SKM-1 treated with dmso at 0.1 percent for 144 hours (cell line): Measurements from ENCODE around the gene DLEC1.
"Not testable (repeated sequence)": the region's sequence is repeated elsewhere in the genome, so short reads cannot be mapped to it uniquely, and the experiment has no call there.

ENCODE experiments used
- DNase-seq: peaks from one replicate; lab custom pipeline; 2025; ENCODE audit not compliant: unreplicated experiment; lab: John Stamatoyannopoulos, UW

The DLEC1 gene

DNA sequence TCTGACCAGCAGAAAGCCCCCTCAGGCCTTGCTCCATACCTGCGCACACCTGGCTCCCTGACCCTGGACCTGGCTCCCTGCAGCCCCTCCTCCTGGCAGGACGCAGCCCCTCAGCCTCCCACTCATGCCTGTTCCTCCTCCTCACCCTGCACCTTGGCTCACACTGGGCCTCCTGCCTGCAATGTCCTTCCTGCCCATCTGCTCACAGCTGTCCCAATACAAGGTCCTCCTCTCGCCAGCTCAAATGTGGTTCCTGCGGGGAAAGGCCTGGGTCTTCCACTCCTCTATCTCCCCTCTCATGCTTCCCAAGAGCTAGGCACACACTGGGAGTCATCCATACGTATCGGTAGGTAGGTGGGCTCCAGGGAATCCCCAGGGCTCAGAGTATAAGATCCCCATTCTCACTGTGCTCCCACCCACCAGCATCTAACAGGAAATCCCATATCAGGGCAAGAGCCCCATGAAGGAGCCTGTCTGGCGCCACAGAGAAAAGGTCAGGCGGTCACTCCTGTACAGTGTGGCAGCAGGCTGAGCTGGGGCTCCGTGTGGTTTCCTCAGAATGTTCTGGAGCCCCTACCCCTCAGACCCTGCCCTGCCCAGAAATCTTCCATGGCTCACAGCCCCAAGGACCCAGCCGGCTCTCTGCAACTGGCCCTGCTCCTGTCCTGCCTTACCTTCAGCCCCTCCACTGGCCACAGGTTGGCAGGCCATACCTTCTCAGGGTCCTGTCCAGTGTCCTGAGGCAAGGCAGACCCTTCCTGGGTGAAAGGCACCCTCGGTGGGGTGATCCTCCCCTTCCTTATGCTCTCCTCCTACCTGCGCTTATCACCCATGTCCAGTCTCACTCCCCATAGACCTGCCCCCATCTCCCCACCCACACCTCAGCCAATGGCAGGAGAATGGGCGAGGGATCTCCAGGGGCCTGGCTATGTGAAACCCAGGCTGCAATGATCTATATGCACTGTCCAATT is 20.4 kb upstream of the DLEC1 start:
- DNase-seq = no peak

DNA sequence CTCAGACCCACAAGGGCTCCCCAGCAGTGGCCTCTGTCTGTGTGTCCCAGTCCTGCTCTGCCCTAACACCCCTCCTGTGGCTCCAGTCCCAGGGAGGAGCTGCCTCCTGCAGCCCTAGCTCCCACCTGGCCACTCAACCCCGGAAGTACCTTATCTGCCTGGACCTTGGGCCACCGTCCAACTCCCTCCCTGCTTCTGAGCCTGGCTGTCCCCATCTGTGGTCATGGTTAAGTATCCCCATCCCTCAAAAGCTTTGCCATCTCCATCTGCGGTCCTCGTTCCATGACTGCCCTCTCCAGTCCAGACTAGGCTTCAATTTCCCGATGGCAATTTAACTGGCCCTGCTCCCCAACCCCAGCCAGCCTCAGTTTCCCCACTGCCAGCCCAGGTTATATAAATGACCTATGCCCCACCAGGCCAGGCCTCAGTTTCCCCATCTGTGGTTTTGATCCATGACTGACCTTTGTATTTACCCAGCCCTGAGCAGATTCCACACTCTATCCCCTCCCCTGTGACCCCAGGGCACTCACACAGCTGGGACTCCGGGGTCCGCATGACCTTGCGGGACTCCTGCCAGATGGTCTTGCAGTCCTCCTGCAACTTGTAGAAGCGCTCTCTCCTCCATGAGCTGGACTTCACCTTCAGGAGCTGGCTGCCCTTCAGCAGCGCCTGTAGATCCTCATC is 19.2 kb upstream of the DLEC1 start:
- no peak for DNase-seq

DNA sequence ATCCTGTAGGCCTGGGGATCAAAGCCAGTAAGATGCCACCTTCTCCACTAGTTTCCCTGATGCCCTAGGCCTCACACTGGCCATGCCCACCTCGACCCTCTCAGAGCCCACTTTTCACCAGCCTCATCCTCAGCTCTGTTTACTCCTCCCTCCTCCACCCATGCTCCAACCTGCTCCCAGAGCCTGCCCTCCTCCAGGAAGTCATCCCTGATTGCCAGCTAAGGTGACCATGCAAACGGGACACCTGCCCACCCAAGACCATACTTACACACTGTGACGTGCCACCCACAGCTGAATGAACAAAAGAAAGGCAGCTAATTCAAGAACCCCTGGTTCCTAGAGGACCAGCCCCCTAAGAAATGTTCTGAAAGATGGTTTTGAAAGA is 18.7 kb upstream of the DLEC1 start:
- no peak for DNase-seq

- DNase-seq = no peak
Observed at GRCh38 chr3:38021196-38021595, 17.8 kb upstream of the DLEC1 start.

- no peak for DNase-seq
Observed at GRCh38 chr3:38022301-38022700, 16.7 kb upstream of the DLEC1 start.

GRCh38 chr3:38022896-38023709 is 15.9 kb upstream of the DLEC1 start:
- DNase-seq = no peak

- no peak for DNase-seq
Observed at GRCh38 chr3:38026856-38027255, 12.2 kb upstream of the DLEC1 start.

DNA sequence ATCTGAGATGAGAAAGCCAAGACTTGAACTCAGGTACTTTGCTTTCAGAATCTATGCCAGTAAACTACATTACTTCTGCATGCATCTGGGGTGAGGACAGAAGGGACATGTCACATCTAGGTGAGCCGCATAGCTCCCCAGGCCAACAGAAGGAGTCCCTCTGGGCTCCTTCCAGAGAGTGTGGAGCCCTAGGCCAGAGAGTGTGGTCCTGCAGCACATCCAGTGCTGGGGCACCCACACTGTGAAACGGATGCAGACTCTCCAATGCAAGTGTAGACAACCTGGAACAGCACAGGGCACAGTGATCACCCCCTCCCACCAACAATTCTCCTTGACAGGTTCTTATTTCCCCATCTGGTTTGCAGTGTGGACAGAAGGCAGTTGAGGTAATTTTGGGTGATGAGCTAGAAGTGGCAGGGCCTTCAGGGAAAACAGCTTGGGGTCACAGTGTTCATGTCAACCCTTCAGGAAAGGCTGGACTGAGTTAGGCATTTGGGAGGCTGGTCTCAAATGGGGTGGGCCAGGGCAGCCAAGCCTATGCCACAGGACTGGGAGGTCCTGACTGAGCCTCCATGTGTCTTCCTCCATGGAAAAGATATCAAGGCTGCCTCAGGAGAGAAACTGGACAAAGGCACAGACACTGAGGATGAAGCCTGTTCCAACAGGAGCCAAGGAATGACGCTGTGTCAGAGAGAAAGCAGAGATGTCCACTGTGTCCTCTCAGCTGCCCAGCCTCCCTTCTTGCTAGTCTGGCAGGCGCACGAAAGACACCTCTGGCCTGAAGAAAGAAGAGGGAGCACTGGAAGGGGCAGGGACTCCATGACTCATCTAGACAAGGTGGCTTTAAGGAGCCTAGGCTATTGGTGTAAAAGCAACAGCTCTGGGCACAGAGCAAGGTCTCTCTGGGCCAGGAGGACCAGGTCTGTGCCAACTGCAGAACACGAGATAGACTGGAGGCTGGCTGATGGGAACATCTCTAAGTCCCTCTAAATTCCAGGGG is 11.2 kb upstream of the DLEC1 start:
- no peak for DNase-seq

- no peak for DNase-seq
Observed at GRCh38 chr3:38028621-38029361, 10.2 kb upstream of the DLEC1 start.

- DNase-seq = no peak
Observed at GRCh38 chr3:38029400-38030125, 9.4 kb upstream of the DLEC1 start, which contains the start of gene PLCD1. PLCD1 (minus strand) TSS chr3:38029642; CDS start chr3:38029539, 103 bp downstream.

DNA sequence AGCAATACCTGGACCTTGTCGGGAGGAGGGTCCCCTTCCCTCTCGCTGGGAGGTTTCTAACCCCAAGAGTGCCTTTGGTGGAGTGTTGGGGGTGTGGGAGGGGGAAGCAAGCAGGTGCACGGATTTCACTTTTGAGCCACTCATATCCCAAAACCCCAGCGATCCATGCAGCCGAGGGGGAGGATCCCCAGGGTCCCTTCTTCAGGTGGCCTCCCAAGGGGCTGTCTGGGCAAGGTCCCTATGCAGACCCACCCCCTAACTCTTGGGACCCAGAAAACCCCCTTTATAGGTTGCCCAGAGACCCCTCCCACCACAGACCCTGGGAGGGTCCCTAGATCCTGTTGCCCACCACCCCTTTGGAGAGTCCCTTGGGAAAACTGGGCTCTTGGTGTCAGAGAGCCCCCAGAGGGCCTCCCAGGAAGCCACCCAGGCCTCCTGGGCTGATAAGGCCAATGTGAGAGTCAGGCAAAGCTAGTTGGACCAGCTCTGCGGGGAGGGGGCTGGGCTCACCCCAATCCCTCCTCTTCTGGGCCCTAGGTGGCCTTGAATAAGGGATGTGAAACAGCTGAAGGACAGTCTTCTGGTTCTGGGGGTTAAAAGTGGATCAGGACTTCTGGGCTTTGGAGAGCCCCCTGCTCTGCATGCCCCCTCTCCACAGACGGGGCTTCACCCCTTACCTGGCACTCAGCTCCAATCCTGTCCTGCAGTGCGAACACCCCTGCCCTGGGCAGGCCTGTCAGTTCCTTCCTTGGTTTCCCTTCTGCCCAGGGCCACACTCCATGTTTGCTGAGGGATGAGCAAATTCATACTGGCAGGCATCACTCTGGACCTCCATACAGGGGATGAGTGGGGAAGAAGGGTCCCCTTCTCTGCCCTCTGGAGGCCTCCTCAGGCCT is 8.6 kb upstream of the DLEC1 start:
- DNase-seq = no peak

DNA sequence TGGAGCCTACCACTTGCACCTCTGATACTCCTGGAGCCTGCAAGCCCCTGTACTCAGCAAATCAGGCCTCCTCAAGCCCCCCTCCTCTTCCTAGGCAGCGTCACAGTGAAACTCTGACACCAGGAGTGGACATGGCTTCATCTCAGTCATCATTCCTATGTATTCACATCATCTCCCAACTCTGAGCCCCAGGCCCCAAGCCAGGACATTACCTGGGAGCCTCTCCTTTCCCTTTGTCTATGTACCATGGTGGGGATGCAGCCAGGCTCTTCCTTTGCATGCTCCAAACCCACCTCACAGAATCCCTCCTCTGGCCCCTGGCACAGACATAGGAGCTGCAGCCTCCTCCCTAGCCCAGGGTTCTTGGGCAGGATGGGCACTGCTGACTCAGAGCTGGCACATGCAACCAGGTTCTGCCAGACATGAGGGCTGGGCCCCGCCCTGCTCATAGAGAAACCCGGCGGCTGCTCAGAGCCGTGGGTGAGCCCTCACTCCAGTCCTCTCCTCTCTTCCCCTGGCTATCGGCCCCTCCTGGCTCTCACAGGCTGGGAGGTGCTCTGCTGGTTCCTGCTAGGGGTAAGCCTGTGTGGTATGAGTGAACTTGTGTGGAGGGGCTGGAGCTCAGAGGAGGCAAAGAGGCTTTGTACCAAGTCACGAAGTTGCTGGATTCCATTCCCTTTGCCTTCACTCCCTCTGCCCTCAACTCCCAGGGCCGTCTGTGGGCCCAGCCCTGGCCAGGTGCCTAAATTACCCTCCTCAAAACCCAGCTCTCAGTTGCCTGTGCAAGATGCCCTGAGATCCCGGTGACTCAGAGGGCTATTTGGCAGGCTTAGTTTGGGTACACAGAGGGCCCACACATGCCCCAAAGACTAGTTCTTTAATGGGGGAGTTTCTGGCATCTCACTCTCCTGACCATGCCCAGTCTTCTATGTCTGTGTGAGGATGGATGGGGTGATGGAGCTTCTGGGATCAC is 7.7 kb upstream of the DLEC1 start:
- DNase-seq = no peak

- DNase-seq = no peak
Observed at GRCh38 chr3:38032328-38032865, 6.6 kb upstream of the DLEC1 start.

GRCh38 chr3:38033586-38033985 is 5.4 kb upstream of the DLEC1 start:
- DNase-seq = not testable (repeated sequence)

GRCh38 chr3:38034335-38034734 is 4.7 kb upstream of the DLEC1 start:
- DNase-seq = not testable (repeated sequence)

DNA sequence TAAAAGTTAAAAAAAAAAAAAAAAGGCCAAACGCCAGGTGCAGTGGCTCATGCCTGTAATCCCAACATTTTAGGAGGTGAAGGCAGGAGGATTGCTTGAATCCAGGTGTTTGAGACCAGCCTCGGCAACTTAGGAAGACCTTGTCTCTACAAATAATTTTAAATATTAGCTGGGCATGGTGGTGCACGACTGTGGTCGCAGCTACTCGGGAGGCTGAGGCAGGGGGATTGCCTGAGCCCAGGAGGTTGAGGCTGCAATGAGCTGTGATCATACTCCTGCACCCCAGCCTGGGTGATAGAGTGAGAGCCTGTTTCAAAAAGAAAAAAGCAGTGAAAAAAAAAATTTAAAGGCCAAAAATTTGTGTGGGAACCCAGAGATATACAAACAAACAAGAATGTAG is 2.7 kb upstream of the DLEC1 start:
- no peak for DNase-seq
